ENCODE measurements around the gene ARPC1B. TPM values are rescaled to one million over a fixed set of nuclear protein-coding genes. Genes with fewer than 3 reads are reported as not detected.

Gene ARPC1B
- total RNA-seq, 1 donor from 2014 or later = 175 TPM

GRCh38 chr7:99393355-99394187, 19.0 kb downstream of the ARPC1B start:
- H3K27ac ChIP-seq (ENCODE audit: low read depth, low read length) = no peak overlapping the region
- H4K20me1 ChIP-seq (ENCODE audit: insufficient read depth, low read length) = peaks cover 73% of the 10 kb centered on the region
- H3K4me1 Mint-ChIP-seq (ENCODE audit: low read depth, unreplicated experiment) = peaks cover 10% of the 10 kb centered on the region
- TF ChIP-seq CTCF (IDR thresholded peaks at IDR 0.05; ENCODE audit: insufficient read depth, low read depth, low read length) (no peak), EZH2 (IDR thresholded peaks at IDR 0.05; ENCODE audit: insufficient read depth, low read length) (no peak)
- no peaks in the 10 kb centered on the region for H3K27me3 Mint-ChIP-seq (ENCODE audit: low read depth, unreplicated experiment)
- peaks cover 17% of the 10 kb centered on the region for H3K4me1 ChIP-seq (ENCODE audit: insufficient read depth, low read length)
- H3K4me3 Mint-ChIP-seq (ENCODE audit: unreplicated experiment) = peak overlapping the region; percentile 75
- DNase-seq (ENCODE audit: low read depth) (no peak), FAIRE-seq (no peak)
- peak overlapping the region; percentile 79 for H3K4me2 ChIP-seq (ENCODE audit: low read length)
- peak overlapping the region; percentile 83 for H3K27ac Mint-ChIP-seq (ENCODE audit: unreplicated experiment)
- peak overlapping the region; percentile 26 for H3K9ac ChIP-seq (ENCODE audit: low read length)
- no peaks in the 10 kb centered on the region for H3K9me3 Mint-ChIP-seq (ENCODE audit: unreplicated experiment)
- no peaks in the 10 kb centered on the region for H3K9me3 ChIP-seq (ENCODE audit: insufficient read depth, low read depth, low read length)
- H3K79me2 ChIP-seq (ENCODE audit: insufficient read depth, low read length) = peaks cover 19% of the 10 kb centered on the region
- peak overlapping the region; percentile 44 for H3K4me3 ChIP-seq (ENCODE audit: insufficient read depth, low read depth, low read length)
- H2AFZ ChIP-seq (ENCODE audit: low read depth, low read length) = no peak overlapping the region
- H3K27me3 ChIP-seq (ENCODE audit: insufficient read depth, low read length) = no peaks in the 10 kb centered on the region
- peaks cover 7% of the 10 kb centered on the region for H3K36me3 Mint-ChIP-seq (ENCODE audit: low read depth, unreplicated experiment)
- peaks cover 41% of the 10 kb centered on the region for H3K36me3 ChIP-seq (ENCODE audit: insufficient read depth, low read length)

GRCh38 chr7:99394188-99394502, 19.6 kb downstream of the ARPC1B start:
- H3K9me3 ChIP-seq (ENCODE audit: insufficient read depth, low read depth, low read length) = no peaks in the 10 kb centered on the region
- no peak overlapping the region for H3K4me3 ChIP-seq (ENCODE audit: insufficient read depth, low read depth, low read length)
- Mint-ChIP-seq H3K36me3 (ENCODE audit: low read depth, unreplicated experiment) (peaks cover 12% of the 10 kb centered on the region), H3K4me3 (ENCODE audit: unreplicated experiment) (no peak overlapping the region), H3K27me3 (ENCODE audit: low read depth, unreplicated experiment) (no peaks in the 10 kb centered on the region), H3K9me3 (ENCODE audit: unreplicated experiment) (no peaks in the 10 kb centered on the region), H3K27ac (ENCODE audit: unreplicated experiment) (no peak overlapping the region), H3K4me1 (ENCODE audit: low read depth, unreplicated experiment) (peaks cover 14% of the 10 kb centered on the region)
- TF ChIP-seq EZH2 (IDR thresholded peaks at IDR 0.05; ENCODE audit: insufficient read depth, low read length) = no peak
- TF ChIP-seq CTCF (IDR thresholded peaks at IDR 0.05; ENCODE audit: insufficient read depth, low read depth, low read length) = no peak
- H3K27me3 ChIP-seq (ENCODE audit: insufficient read depth, low read length) = no peaks in the 10 kb centered on the region
- peaks cover 17% of the 10 kb centered on the region for H3K4me1 ChIP-seq (ENCODE audit: insufficient read depth, low read length)
- H3K79me2 ChIP-seq (ENCODE audit: insufficient read depth, low read length) = peaks cover 19% of the 10 kb centered on the region
- no peak overlapping the region for H3K27ac ChIP-seq (ENCODE audit: low read depth, low read length)
- peaks cover 77% of the 10 kb centered on the region for H4K20me1 ChIP-seq (ENCODE audit: insufficient read depth, low read length)
- no peak overlapping the region for H3K4me2 ChIP-seq (ENCODE audit: low read length)
- DNase-seq (ENCODE audit: low read depth) (no peak), FAIRE-seq (no peak)
- H3K9ac ChIP-seq (ENCODE audit: low read length) = no peak overlapping the region
- no peak overlapping the region for H2AFZ ChIP-seq (ENCODE audit: low read depth, low read length)
- H3K36me3 ChIP-seq (ENCODE audit: insufficient read depth, low read length) = peaks cover 41% of the 10 kb centered on the region
